ENCODE results near the gene SLC8A2. TPM values are rescaled to one million over a fixed set of nuclear protein-coding genes. Genes with fewer than 3 reads are reported as not detected.
A peak's percentile ranks its signal among the peaks of the same experiment; 100 is the strongest.

The SLC8A2 gene
- total RNA-seq, 1 experiment from 2014 or later, result 11.3 TPM

DNA sequence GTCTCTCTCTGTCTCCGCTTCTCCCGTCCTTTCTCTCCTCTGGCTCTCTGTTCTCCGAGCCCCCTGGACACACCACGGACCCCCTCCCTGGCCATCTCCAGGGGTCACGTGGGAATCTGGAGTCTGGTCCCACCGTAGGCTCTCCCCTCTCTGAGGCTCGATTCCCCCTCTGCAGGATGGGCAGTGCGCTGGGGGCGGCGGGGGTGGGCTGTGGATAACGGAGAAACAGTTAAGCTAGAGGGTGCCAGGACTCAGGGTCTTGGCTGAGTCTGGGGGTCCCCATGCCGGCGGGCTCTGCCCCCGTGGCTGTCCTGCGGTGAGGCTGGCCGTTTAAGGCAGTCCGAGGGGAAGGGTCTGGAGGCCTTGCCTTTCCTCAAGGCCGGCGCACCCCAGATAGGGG is 51.9 kb downstream of the SLC8A2 start:
- no peaks in the 10 kb centered on the region for H3K9me3 Mint-ChIP-seq
- Histone ChIP-seq H2BK120ac (ENCODE audit: low read depth, low read length, poor library complexity, severe bottlenecking) (no peak overlapping the region), H3K23me2 (ENCODE audit: insufficient read length, low read depth, low read length, poor library complexity, severe bottlenecking) (peaks cover 26% of the 10 kb centered on the region), H2BK12ac (ENCODE audit: insufficient read length, low read depth, low read length) (no peak overlapping the region), H3K56ac (ENCODE audit: insufficient read length, low read depth, low read length) (no peak overlapping the region), H3K27me3 (ENCODE audit: insufficient read depth, low read length) (peaks cover 34% of the 10 kb centered on the region; the same call in 1 of the 2 replicates), H3K27ac (ENCODE audit: insufficient read length, low read depth, low read length) (no peak overlapping the region), H3K4ac (ENCODE audit: low read depth, low read length) (no peak overlapping the region), H3K9ac (ENCODE audit: extremely low read depth, insufficient read length, low read length) (no peak overlapping the region), H3K4me1 (ENCODE audit: insufficient read depth, low read length) (peaks cover 5% of the 10 kb centered on the region; the same call in 1 of the 2 replicates), H3K14ac (ENCODE audit: insufficient read depth, low read length) (no peak overlapping the region), H4K20me1 (ENCODE audit: control insufficient read depth, insufficient read depth, insufficient read length) (no peaks in the 10 kb centered on the region), H4K8ac (replicated peaks; ENCODE audit: insufficient read length, low read depth, low read length) (no peak overlapping the region), H2BK15ac (ENCODE audit: low read depth, low read length) (no peak overlapping the region), H2BK5ac (ENCODE audit: insufficient read length, low read length) (no peak overlapping the region), H2AFZ (ENCODE audit: low read length) (no peak overlapping the region), H3K4me2 (ENCODE audit: insufficient read depth, insufficient read length, low read length) (peak overlapping the region; percentile 59), H3K23ac (ENCODE audit: insufficient read length, low read depth, low read length) (no peak overlapping the region), H3K18ac (ENCODE audit: insufficient read length, low read depth, low read length) (no peak overlapping the region), H3K9me3 (ENCODE audit: control insufficient read depth, low read depth, low read length) (no peaks in the 10 kb centered on the region), H3T11ph (ENCODE audit: low read length) (no peak overlapping the region), H4K91ac (ENCODE audit: insufficient read length, low read depth, low read length) (no peak overlapping the region), H3K79me1 (ENCODE audit: insufficient read depth, low read depth, low read length, poor library complexity, severe bottlenecking) (no peaks in the 10 kb centered on the region), H2AK5ac (ENCODE audit: insufficient read length, low read length) (no peak overlapping the region), H2BK20ac (ENCODE audit: low read depth, low read length, poor library complexity, severe bottlenecking) (no peak overlapping the region), H3K79me2 (ENCODE audit: insufficient read depth, low read length) (no peaks in the 10 kb centered on the region), H4K5ac (ENCODE audit: insufficient read length, low read depth, low read length) (no peak overlapping the region)
- H3K27me3 Mint-ChIP-seq (ENCODE audit: low read depth), result peaks cover 73% of the 10 kb centered on the region
- no peak for DNase-seq
- peaks cover 0 to 8% (median 5%) of the 10 kb centered on the region in 3 experiments; a peak in 4 of 7 replicates for H3K36me3 Mint-ChIP-seq (ENCODE audit: insufficient read depth in 1 of 3, low read depth in 3 of 3)
- TF ChIP-seq, protein P1, sequence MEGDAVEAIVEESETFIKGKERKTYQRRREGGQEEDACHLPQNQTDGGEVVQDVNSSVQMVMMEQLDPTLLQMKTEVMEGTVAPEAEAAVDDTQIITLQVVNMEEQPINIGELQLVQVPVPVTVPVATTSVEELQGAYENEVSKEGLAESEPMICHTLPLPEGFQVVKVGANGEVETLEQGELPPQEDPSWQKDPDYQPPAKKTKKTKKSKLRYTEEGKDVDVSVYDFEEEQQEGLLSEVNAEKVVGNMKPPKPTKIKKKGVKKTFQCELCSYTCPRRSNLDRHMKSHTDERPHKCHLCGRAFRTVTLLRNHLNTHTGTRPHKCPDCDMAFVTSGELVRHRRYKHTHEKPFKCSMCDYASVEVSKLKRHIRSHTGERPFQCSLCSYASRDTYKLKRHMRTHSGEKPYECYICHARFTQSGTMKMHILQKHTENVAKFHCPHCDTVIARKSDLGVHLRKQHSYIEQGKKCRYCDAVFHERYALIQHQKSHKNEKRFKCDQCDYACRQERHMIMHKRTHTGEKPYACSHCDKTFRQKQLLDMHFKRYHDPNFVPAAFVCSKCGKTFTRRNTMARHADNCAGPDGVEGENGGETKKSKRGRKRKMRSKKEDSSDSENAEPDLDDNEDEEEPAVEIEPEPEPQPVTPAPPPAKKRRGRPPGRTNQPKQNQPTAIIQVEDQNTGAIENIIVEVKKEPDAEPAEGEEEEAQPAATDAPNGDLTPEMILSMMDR (conservative IDR thresholded peaks at IDR 0.05), result no peak
- no CpG with 5 or more reads among the region's 19 CpGs for WGBS (ENCODE audit: extremely low coverage, insufficient read length, low lambda C conversion rate)
- no peak overlapping the region; a peak in 1 of 7 replicates for H3K27ac Mint-ChIP-seq
- H3K4me3 Mint-ChIP-seq, result peak overlapping the region; percentile 49 to 84
- peaks cover 51 to 68% of the 10 kb centered on the region in 2 experiments for H3K4me1 Mint-ChIP-seq

All from H9 (cell line).